Measurements from ENCODE around the gene FAM180A. TPM values are rescaled to one million over a fixed set of nuclear protein-coding genes. Genes with fewer than 3 reads are reported as not detected.

FAM180A gene
- total and polyA plus RNA-seq, 2 donors (not counting 1 experiment from before 2014, with no cell fraction given) = not detected

GRCh38 chr7:135733603-135734342 is 14.8 kb downstream of the FAM180A start:
- TF ChIP-seq EZH2 (IDR thresholded peaks at IDR 0.05; ENCODE audit: borderline replicate concordance, insufficient read depth, low read depth, low read length, poor library complexity, severe bottlenecking) (no peak), CTCF (IDR thresholded peaks at IDR 0.05) (no peak)
- H3K4me3 Mint-ChIP-seq = no peak overlapping the region
- no peaks in the 10 kb centered on the region for H4K20me1 ChIP-seq (ENCODE audit: control insufficient read depth, insufficient read depth, low read length, poor library complexity, severe bottlenecking)

GRCh38 chr7:135731131-135731530 is 17.5 kb downstream of the FAM180A start:
- DNase-seq (no peak), ATAC-seq (ENCODE audit: low read depth) (no peak)
- Mint-ChIP-seq H3K4me3 (no peak overlapping the region), H3K4me1 (no peaks in the 10 kb centered on the region), H3K27me3 (peaks cover 9% of the 10 kb centered on the region), H3K9me3 (ENCODE audit: insufficient read depth) (no peaks in the 10 kb centered on the region), H3K27ac (no peak overlapping the region)
- Histone ChIP-seq H3K9me3 (ENCODE audit: control extremely low read depth in 1 of 3, control insufficient read depth in 2 of 3, insufficient read depth in 1 of 3, low read length in 2 of 3) (no peaks in the 10 kb centered on the region), H2AFZ (ENCODE audit: insufficient read depth, low read depth, low read length, poor library complexity, severe bottlenecking) (no peak overlapping the region), H3K4me3 (ENCODE audit: control extremely low read depth in 1 of 5, extremely low read depth in 1 of 5, insufficient read depth in 1 of 5, low read depth in 2 of 5, low read length in 4 of 5) (no peak overlapping the region), H3K27ac (ENCODE audit: low read length in 2 of 2) (no peak overlapping the region), H3K9ac (ENCODE audit: low read length) (no peak overlapping the region), H3K79me2 (ENCODE audit: control insufficient read depth, insufficient read depth, low read length) (no peaks in the 10 kb centered on the region), H3K27me3 (replicated peaks in 1 of 4; ENCODE audit: control extremely low read depth in 1 of 4, control insufficient read depth in 3 of 4, insufficient read depth in 4 of 4, low read length in 3 of 4) (no peaks in the 10 kb centered on the region), H3K4me2 (replicated peaks; ENCODE audit: low read depth, low read length, poor library complexity, severe bottlenecking) (no peak overlapping the region), H3K36me3 (replicated peaks in 1 of 2; ENCODE audit: control extremely low read depth in 1 of 2, control insufficient read depth in 1 of 2, extremely low read depth in 1 of 2, insufficient read depth in 2 of 2, low read length in 1 of 2) (no peaks in the 10 kb centered on the region), H3K4me1 (ENCODE audit: control insufficient read depth in 2 of 2, insufficient read depth in 2 of 2, low read length in 2 of 2) (no peaks in the 10 kb centered on the region), H4K20me1 (ENCODE audit: control insufficient read depth, insufficient read depth, low read length, poor library complexity, severe bottlenecking) (no peaks in the 10 kb centered on the region)
- TF ChIP-seq EZH2 (IDR thresholded peaks at IDR 0.05; ENCODE audit: borderline replicate concordance, insufficient read depth, low read depth, low read length, poor library complexity, severe bottlenecking) = no peak
- TF ChIP-seq CTCF (IDR thresholded peaks at IDR 0.05) = no peak
- intact Hi-C loops (cut with micrococcal nuclease) = no loop called here
- WGBS (ENCODE audit: insufficient coverage) = 94% methylated on average over 4 of the region's 4 CpGs
- POLR2A ChIA-PET = no interaction called here
- CTCF ChIA-PET = no interaction called here

More at GRCh38 chr7:135733603-135734342, 14.8 kb downstream of the FAM180A start:
- ChIA-PET CTCF (interaction anchor here (1.2 kb wide), 1 partner anchor 11 kb away, joined by 3 read pairs; no protein-coding TSS in a partner anchor), POLR2A (no interaction called here)
- intact Hi-C loops (cut with micrococcal nuclease) = no loop called here
- Mint-ChIP-seq H3K9me3 (ENCODE audit: insufficient read depth) (no peaks in the 10 kb centered on the region), H3K27me3 (peaks cover 3% of the 10 kb centered on the region), H3K4me1 (no peaks in the 10 kb centered on the region), H3K27ac (no peak overlapping the region)
- H2AFZ ChIP-seq (ENCODE audit: insufficient read depth, low read depth, low read length, poor library complexity, severe bottlenecking) = no peak overlapping the region
- H3K27me3 ChIP-seq (replicated peaks in 1 of 4; ENCODE audit: control extremely low read depth in 1 of 4, control insufficient read depth in 3 of 4, insufficient read depth in 4 of 4, low read length in 3 of 4) = no peaks in the 10 kb centered on the region
- no peak overlapping the region for H3K4me2 ChIP-seq (replicated peaks; ENCODE audit: low read depth, low read length, poor library complexity, severe bottlenecking)
- no peak overlapping the region for H3K27ac ChIP-seq (ENCODE audit: low read length in 2 of 2)
- H3K9ac ChIP-seq (ENCODE audit: low read length) = no peak overlapping the region
- ATAC-seq (ENCODE audit: low read depth) (no peak), DNase-seq (no peak)
- H3K79me2 ChIP-seq (ENCODE audit: control insufficient read depth, insufficient read depth, low read length) = no peaks in the 10 kb centered on the region
- H3K36me3 ChIP-seq (replicated peaks in 1 of 2; ENCODE audit: control extremely low read depth in 1 of 2, control insufficient read depth in 1 of 2, extremely low read depth in 1 of 2, insufficient read depth in 2 of 2, low read length in 1 of 2) = no peaks in the 10 kb centered on the region
- H3K9me3 ChIP-seq (ENCODE audit: control extremely low read depth in 1 of 3, control insufficient read depth in 2 of 3, insufficient read depth in 1 of 3, low read length in 2 of 3) = no peaks in the 10 kb centered on the region
- WGBS (ENCODE audit: insufficient coverage) = 92% methylated on average over 20 of the region's 21 CpGs
- H3K4me1 ChIP-seq (ENCODE audit: control insufficient read depth in 2 of 2, insufficient read depth in 2 of 2, low read length in 2 of 2) = no peaks in the 10 kb centered on the region
- no peak overlapping the region for H3K4me3 ChIP-seq (ENCODE audit: control extremely low read depth in 1 of 5, extremely low read depth in 1 of 5, insufficient read depth in 1 of 5, low read depth in 2 of 5, low read length in 4 of 5)

Measured in B cell (primary cell).